ENCODE measurements around the gene SRP9. TPM values are rescaled to one million over a fixed set of nuclear protein-coding genes. Genes with fewer than 3 reads are reported as not detected.
A peak's percentile ranks its signal among the peaks of the same experiment; 100 is the strongest.

The SRP9 gene
- total and polyA plus RNA-seq, 4 experiments from 2014 or later = 141 to 500 (median 220) TPM

GRCh38 chr1:225816643-225817538, 39.3 kb downstream of the SRP9 start:
- H3K36me3 ChIP-seq (ENCODE audit: insufficient read depth, low read length) = no peaks in the 10 kb centered on the region
- H3K4me1 ChIP-seq (ENCODE audit: insufficient read depth, low read length) = no peaks in the 10 kb centered on the region
- intact Hi-C loops (cut with micrococcal nuclease) = no loop called here
- no peak overlapping the region for H3K27ac Mint-ChIP-seq
- no peak overlapping the region for H3K27ac ChIP-seq (ENCODE audit: low read depth, low read length)
- no peaks in the 10 kb centered on the region for H3K27me3 Mint-ChIP-seq
- no peak overlapping the region for H3K4me3 Mint-ChIP-seq
- peaks cover 0 to under 1% (median 0%) of the 10 kb centered on the region in 4 donors for H3K4me1 Mint-ChIP-seq
- DNase-seq = no peak
- no peaks in the 10 kb centered on the region for H3K27me3 ChIP-seq (ENCODE audit: insufficient read depth, low read length)
- POLR2A ChIA-PET (ENCODE audit: partially characterized antibody) = interaction anchor here (0.8 to 1.4 kb wide), 2 partner anchors 8 to 39 kb away, joined by 4 to 5 read pairs; partner anchors contain the start of gene SRP9
- H3K9me3 Mint-ChIP-seq = no peaks in the 10 kb centered on the region
- H3K4me3 ChIP-seq (ENCODE audit: low read length in 2 of 2) = no peak overlapping the region
- no peaks in the 10 kb centered on the region for H3K36me3 Mint-ChIP-seq
- CTCF ChIA-PET (ENCODE audit: partially characterized antibody) = interaction anchor here (0.6 kb wide), 1 partner anchor 108 kb away, joined by 3 read pairs; no protein-coding TSS in a partner anchor
- no peaks in the 10 kb centered on the region for H3K9me3 ChIP-seq (ENCODE audit: control insufficient read depth in 1 of 2, low read length in 2 of 2)

GRCh38 chr1:225817611-225818061, 40.0 kb downstream of the SRP9 start:
- H3K4me3 Mint-ChIP-seq = no peak overlapping the region
- POLR2A ChIA-PET (ENCODE audit: partially characterized antibody) = interaction anchor here (1.4 kb wide), 1 partner anchor 40 kb away, joined by 5 read pairs; the partner anchor contains the start of gene SRP9

GRCh38 chr1:225818229-225818628, 40.6 kb downstream of the SRP9 start:
- no peaks in the 10 kb centered on the region for H3K36me3 Mint-ChIP-seq
- H3K27me3 Mint-ChIP-seq = no peaks in the 10 kb centered on the region
- no peaks in the 10 kb centered on the region for H3K27me3 ChIP-seq (ENCODE audit: insufficient read depth, low read length)
- H3K4me1 ChIP-seq (ENCODE audit: insufficient read depth, low read length) = no peaks in the 10 kb centered on the region
- peaks cover 0 to 1% (median 0%) of the 10 kb centered on the region in 4 donors for H3K4me1 Mint-ChIP-seq
- no peak overlapping the region for H3K4me3 Mint-ChIP-seq
- DNase-seq = no peak
- intact Hi-C loops (cut with micrococcal nuclease) = no loop called here
- H3K36me3 ChIP-seq (ENCODE audit: insufficient read depth, low read length) = no peaks in the 10 kb centered on the region
- ChIA-PET CTCF (ENCODE audit: partially characterized antibody) (interaction anchor here (0.7 kb wide), 1 partner anchor 10 kb away, joined by 4 read pairs; no protein-coding TSS in a partner anchor), POLR2A (ENCODE audit: partially characterized antibody) (interaction anchor here (0.7 kb wide), 1 partner anchor 24 kb away, joined by 3 read pairs; no protein-coding TSS in a partner anchor)
- H3K9me3 ChIP-seq (ENCODE audit: control insufficient read depth in 1 of 2, low read length in 2 of 2) = no peaks in the 10 kb centered on the region
- H3K9me3 Mint-ChIP-seq = no peaks in the 10 kb centered on the region
- H3K4me3 ChIP-seq (ENCODE audit: low read length in 2 of 2) = no peak overlapping the region
- H3K27ac Mint-ChIP-seq = peak overlapping the region in 1 of 7 donors; percentile 24
- no peak overlapping the region for H3K27ac ChIP-seq (ENCODE audit: low read depth, low read length)

More at GRCh38 chr1:225817611-225818061, 40.0 kb downstream of the SRP9 start:
- Histone ChIP-seq H3K36me3 (ENCODE audit: insufficient read depth, low read length) (no peaks in the 10 kb centered on the region), H3K27ac (ENCODE audit: low read depth, low read length) (no peak overlapping the region), H3K4me1 (ENCODE audit: insufficient read depth, low read length) (no peaks in the 10 kb centered on the region), H3K9me3 (ENCODE audit: control insufficient read depth in 1 of 2, low read length in 2 of 2) (no peaks in the 10 kb centered on the region), H3K27me3 (ENCODE audit: insufficient read depth, low read length) (no peaks in the 10 kb centered on the region), H3K4me3 (ENCODE audit: low read length in 2 of 2) (no peak overlapping the region)
- H3K27ac Mint-ChIP-seq = no peak overlapping the region
- H3K4me1 Mint-ChIP-seq = peaks cover 0 to 1% (median 0%) of the 10 kb centered on the region in 4 donors
- H3K36me3 Mint-ChIP-seq = no peaks in the 10 kb centered on the region
- intact Hi-C loops (cut with micrococcal nuclease) = no loop called here
- DNase-seq = no peak
- H3K27me3 Mint-ChIP-seq = no peaks in the 10 kb centered on the region
- H3K9me3 Mint-ChIP-seq = no peaks in the 10 kb centered on the region
- CTCF ChIA-PET (ENCODE audit: partially characterized antibody) = no interaction called here

GRCh38 chr1:225819346-225820192, 41.9 kb downstream of the SRP9 start:
- no peak overlapping the region for H3K27ac ChIP-seq (ENCODE audit: low read depth, low read length)
- no peaks in the 10 kb centered on the region for H3K27me3 ChIP-seq (ENCODE audit: insufficient read depth, low read length)
- ChIA-PET CTCF (ENCODE audit: partially characterized antibody) (interaction anchor here (1.4 kb wide), 1 partner anchor 92 kb away, joined by 3 read pairs; no protein-coding TSS in a partner anchor), POLR2A (ENCODE audit: partially characterized antibody) (no interaction called here)
- no peak for DNase-seq
- no peak overlapping the region for H3K4me3 ChIP-seq (ENCODE audit: low read length in 2 of 2)
- no peaks in the 10 kb centered on the region for H3K9me3 ChIP-seq (ENCODE audit: control insufficient read depth in 1 of 2, low read length in 2 of 2)
- no peaks in the 10 kb centered on the region for H3K9me3 Mint-ChIP-seq
- no peaks in the 10 kb centered on the region for H3K4me1 ChIP-seq (ENCODE audit: insufficient read depth, low read length)
- H3K4me1 Mint-ChIP-seq = peaks cover 0 to 1% (median 0%) of the 10 kb centered on the region in 4 donors
- peak overlapping the region in 1 of 7 donors; percentile 70 for H3K27ac Mint-ChIP-seq
- no peaks in the 10 kb centered on the region for H3K36me3 Mint-ChIP-seq
- no peak overlapping the region for H3K4me3 Mint-ChIP-seq
- intact Hi-C loops (cut with micrococcal nuclease) = no loop called here
- H3K27me3 Mint-ChIP-seq = no peaks in the 10 kb centered on the region
- no peaks in the 10 kb centered on the region for H3K36me3 ChIP-seq (ENCODE audit: insufficient read depth, low read length)

- H3K4me1 Mint-ChIP-seq = peaks cover 0 to 1% (median 0%) of the 10 kb centered on the region in 4 donors
- no peaks in the 10 kb centered on the region for H3K36me3 ChIP-seq (ENCODE audit: insufficient read depth, low read length)
- H3K9me3 ChIP-seq (ENCODE audit: control insufficient read depth in 1 of 2, low read length in 2 of 2) = no peaks in the 10 kb centered on the region
- no peaks in the 10 kb centered on the region for H3K4me1 ChIP-seq (ENCODE audit: insufficient read depth, low read length)
- no peak overlapping the region for H3K4me3 ChIP-seq (ENCODE audit: low read length in 2 of 2)
- intact Hi-C loops (cut with micrococcal nuclease) = no loop called here
- H3K27ac Mint-ChIP-seq = no peak overlapping the region
- no peak for DNase-seq
- H3K27ac ChIP-seq (ENCODE audit: low read depth, low read length) = no peak overlapping the region
- H3K4me3 Mint-ChIP-seq = no peak overlapping the region
- H3K27me3 ChIP-seq (ENCODE audit: insufficient read depth, low read length) = no peaks in the 10 kb centered on the region
- H3K9me3 Mint-ChIP-seq = no peaks in the 10 kb centered on the region
- peaks cover 0 to 1% of the 10 kb centered on the region in 2 donors for H3K27me3 Mint-ChIP-seq
- ChIA-PET CTCF (ENCODE audit: partially characterized antibody) (interaction anchor here (1.4 kb wide), 1 partner anchor 91 kb away, joined by 3 read pairs; no protein-coding TSS in a partner anchor), POLR2A (ENCODE audit: partially characterized antibody) (no interaction called here)
- no peaks in the 10 kb centered on the region for H3K36me3 Mint-ChIP-seq
Observed at GRCh38 chr1:225820522-225821120, 43.0 kb downstream of the SRP9 start.

DNA sequence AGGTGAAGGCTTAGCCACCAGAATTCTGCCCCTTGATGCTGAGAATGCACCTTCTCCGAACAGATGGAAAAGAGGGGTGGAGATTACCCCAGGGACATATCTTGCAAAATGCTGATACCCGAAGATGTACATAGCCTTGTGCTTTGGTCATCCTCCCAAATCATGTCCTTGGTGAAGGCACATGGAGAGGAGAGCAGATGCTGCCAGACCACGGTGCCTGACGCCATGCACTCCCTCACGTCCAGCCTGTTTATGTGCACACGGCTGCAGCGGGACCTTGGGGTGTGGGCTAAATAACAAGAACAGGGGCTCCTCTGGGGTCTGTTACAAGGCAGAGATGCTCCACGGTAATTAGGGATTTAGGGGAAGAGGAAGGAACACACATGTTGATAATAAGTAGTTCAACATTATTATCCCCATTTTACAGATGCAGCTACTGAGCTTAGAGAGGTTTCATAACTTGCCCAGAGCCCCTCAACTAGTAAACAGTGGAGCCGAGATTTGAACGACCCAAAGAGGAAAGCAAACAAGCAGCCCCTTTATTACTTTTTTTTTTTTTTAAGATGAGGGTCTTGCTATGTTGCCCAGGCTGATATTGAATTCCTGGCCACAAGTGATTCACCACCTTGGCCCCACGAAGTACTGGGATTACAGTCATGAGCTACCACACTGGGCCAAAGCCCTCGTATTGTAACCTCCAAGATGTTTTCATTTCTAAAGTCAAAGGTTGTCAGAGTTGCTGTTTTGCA, 45.2 kb downstream of the SRP9 start:
- no peaks in the 10 kb centered on the region for H3K4me1 ChIP-seq (ENCODE audit: insufficient read depth, low read length)
- H3K9me3 ChIP-seq (ENCODE audit: control insufficient read depth in 1 of 2, low read length in 2 of 2) = no peaks in the 10 kb centered on the region
- H3K4me3 ChIP-seq (ENCODE audit: low read length in 2 of 2) = no peak overlapping the region
- intact Hi-C loops (cut with micrococcal nuclease) = no loop called here
- DNase-seq = no peak
- H3K27me3 Mint-ChIP-seq = peaks cover 1 to 2% of the 10 kb centered on the region in 2 donors
- no peak overlapping the region for H3K27ac ChIP-seq (ENCODE audit: low read depth, low read length)
- no peak overlapping the region for H3K27ac Mint-ChIP-seq
- peaks cover 0 to 1% (median 0%) of the 10 kb centered on the region in 4 donors for H3K4me1 Mint-ChIP-seq
- no peaks in the 10 kb centered on the region for H3K27me3 ChIP-seq (ENCODE audit: insufficient read depth, low read length)
- CTCF ChIA-PET (ENCODE audit: partially characterized antibody) = no interaction called here
- no peaks in the 10 kb centered on the region for H3K36me3 ChIP-seq (ENCODE audit: insufficient read depth, low read length)
- no peak overlapping the region for H3K4me3 Mint-ChIP-seq
- POLR2A ChIA-PET (ENCODE audit: partially characterized antibody) = interaction anchor here (0.8 kb wide), 1 partner anchor 16 kb away, joined by 3 read pairs; no protein-coding TSS in a partner anchor
- H3K36me3 Mint-ChIP-seq = no peaks in the 10 kb centered on the region
- H3K9me3 Mint-ChIP-seq = no peaks in the 10 kb centered on the region

All from CD4-positive, alpha-beta memory T cell (primary cell).